Measurements from ENCODE around the gene CNN3.

DNA sequence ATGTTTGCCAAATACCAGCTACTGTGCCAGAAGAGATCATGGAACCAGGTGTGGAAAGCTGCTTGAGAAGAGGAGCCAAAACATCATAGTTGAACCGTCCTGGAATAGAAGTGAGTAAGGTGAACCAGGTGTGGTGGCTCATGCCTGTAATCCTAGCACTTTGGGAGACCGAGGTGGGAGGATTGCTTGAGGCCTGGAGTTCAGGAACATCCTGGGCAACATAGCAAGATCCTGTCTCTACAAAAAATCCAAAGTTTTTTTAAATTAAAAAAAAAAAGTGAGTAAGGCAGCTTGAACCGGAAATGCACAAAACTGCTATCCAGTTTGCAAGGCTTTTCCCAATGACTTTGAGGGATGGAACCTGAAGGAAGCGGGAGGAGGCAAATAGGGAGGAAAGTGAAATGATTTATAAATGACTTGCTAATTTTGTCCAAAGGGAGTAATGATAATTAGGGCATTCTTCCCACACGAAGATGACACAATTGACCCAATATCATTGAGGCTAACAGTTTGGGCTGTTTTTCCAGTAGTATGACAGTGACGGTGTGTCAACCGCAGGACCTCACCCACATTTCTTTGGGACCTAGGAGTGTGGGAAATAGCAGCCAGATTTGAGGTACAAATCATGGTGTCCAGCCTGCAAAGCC lies 1.5 kb upstream of the CNN3 start:
- no peak for TF ChIP-seq ZBTB33 (IDR thresholded peaks at IDR 0.05)
- TF ChIP-seq SP1 (IDR thresholded peaks at IDR 0.05): no peak
- TF ChIP-seq, protein P1, sequence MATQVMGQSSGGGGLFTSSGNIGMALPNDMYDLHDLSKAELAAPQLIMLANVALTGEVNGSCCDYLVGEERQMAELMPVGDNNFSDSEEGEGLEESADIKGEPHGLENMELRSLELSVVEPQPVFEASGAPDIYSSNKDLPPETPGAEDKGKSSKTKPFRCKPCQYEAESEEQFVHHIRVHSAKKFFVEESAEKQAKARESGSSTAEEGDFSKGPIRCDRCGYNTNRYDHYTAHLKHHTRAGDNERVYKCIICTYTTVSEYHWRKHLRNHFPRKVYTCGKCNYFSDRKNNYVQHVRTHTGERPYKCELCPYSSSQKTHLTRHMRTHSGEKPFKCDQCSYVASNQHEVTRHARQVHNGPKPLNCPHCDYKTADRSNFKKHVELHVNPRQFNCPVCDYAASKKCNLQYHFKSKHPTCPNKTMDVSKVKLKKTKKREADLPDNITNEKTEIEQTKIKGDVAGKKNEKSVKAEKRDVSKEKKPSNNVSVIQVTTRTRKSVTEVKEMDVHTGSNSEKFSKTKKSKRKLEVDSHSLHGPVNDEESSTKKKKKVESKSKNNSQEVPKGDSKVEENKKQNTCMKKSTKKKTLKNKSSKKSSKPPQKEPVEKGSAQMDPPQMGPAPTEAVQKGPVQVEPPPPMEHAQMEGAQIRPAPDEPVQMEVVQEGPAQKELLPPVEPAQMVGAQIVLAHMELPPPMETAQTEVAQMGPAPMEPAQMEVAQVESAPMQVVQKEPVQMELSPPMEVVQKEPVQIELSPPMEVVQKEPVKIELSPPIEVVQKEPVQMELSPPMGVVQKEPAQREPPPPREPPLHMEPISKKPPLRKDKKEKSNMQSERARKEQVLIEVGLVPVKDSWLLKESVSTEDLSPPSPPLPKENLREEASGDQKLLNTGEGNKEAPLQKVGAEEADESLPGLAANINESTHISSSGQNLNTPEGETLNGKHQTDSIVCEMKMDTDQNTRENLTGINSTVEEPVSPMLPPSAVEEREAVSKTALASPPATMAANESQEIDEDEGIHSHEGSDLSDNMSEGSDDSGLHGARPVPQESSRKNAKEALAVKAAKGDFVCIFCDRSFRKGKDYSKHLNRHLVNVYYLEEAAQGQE (IDR thresholded peaks at IDR 0.05): no peak
- TF ChIP-seq CTCF (IDR thresholded peaks at IDR 0.05; ENCODE audit: low read depth, low read length, missing input control): no peak
- TF ChIP-seq RAD21 (IDR thresholded peaks at IDR 0.05): no peak
- no peak for TF ChIP-seq EGR1 (IDR thresholded peaks at IDR 0.05; ENCODE audit: low read depth in 2 of 2)
- no peak for TF ChIP-seq FOXA1 (IDR thresholded peaks at IDR 0.05)
- TF ChIP-seq, protein P2, sequence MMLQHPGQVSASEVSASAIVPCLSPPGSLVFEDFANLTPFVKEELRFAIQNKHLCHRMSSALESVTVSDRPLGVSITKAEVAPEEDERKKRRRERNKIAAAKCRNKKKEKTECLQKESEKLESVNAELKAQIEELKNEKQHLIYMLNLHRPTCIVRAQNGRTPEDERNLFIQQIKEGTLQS (IDR thresholded peaks at IDR 0.05): no peak
- no peak for TF ChIP-seq JUND (IDR thresholded peaks at IDR 0.05)
- no peak for TF ChIP-seq YY1 (IDR thresholded peaks at IDR 0.05)
- TF ChIP-seq TAF1 (conservative IDR thresholded peaks at IDR 0.05): no peak
- TF ChIP-seq RXRA (IDR thresholded peaks at IDR 0.05): no peak
- TF ChIP-seq, protein P3, sequence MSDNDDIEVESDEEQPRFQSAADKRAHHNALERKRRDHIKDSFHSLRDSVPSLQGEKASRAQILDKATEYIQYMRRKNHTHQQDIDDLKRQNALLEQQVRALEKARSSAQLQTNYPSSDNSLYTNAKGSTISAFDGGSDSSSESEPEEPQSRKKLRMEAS (IDR thresholded peaks at IDR 0.05): no peak

Measured in liver (tissue), 3 donors.